ENCODE measurements around the gene OR2J2. TPM values are rescaled to one million over a fixed set of nuclear protein-coding genes. Genes with fewer than 3 reads are reported as not detected.
"Not testable (repeated sequence)": the region's sequence is repeated elsewhere in the genome, so short reads cannot be mapped to it uniquely, and the experiment has no call there.

OR2J2 gene
- total RNA-seq (not detected in 2 replicates), polyA plus RNA-seq (not detected in 2 replicates), polyA minus RNA-seq (not detected in 2 replicates), Bru-seq, nascent RNA (not detected), BruChase-seq, experiment 1, labeled RNA remaining after a 6-hour chase (not detected), BruChase-seq, experiment 2, labeled RNA remaining after a 2-hour chase (not detected)
- not detected in 2 replicates for polyA plus RNA-seq (2011; cell fraction: cytosol; rRNA removed)
- polyA plus RNA-seq (2011; cell fraction: nucleus; rRNA removed) = not detected in 2 replicates
- polyA plus RNA-seq (2012) = not detected in 2 replicates
- polyA minus RNA-seq (2011; cell fraction: cytosol; rRNA and poly(A)+ RNA removed) = not detected
- not detected in 2 replicates for polyA minus RNA-seq (2011; cell fraction: nucleus; rRNA and poly(A)+ RNA removed)
- long read RNA-seq = 0 reads

- POLR2A ChIA-PET; H3K9ac ChIP-seq (replicated peaks; ENCODE audit: extremely low read depth, insufficient read depth, low read length); H3K9me3 ChIP-seq (replicated peaks; ENCODE audit: control insufficient read depth, insufficient read depth, low read length); H3K4me2 ChIP-seq (ENCODE audit: insufficient read depth, low read length); H3K4me3 ChIP-seq (replicated peaks in 1 of 3; ENCODE audit: insufficient read depth in 1 of 3, low read depth in 1 of 3, low read length in 3 of 3); DNase-seq (ENCODE audit: low read depth, low spot score); H3K27me3 ChIP-seq (ENCODE audit: control insufficient read depth in 2 of 2, insufficient read depth in 2 of 2, low read length in 2 of 2); BruUV-seq (replicated peaks); dilution Hi-C loops (cut with MboI; ENCODE audit: extremely low pct_ligation_motif_present, low sequenced_read_pairs); H3K4me1 ChIP-seq (ENCODE audit: control insufficient read depth, extremely low read depth, insufficient read depth, low read length); H3K79me2 ChIP-seq (ENCODE audit: control insufficient read depth, insufficient read depth, low read length); H4K20me1 ChIP-seq (replicated peaks; ENCODE audit: control insufficient read depth, extremely low read depth, insufficient read depth, low read length); H3K36me3 ChIP-seq (ENCODE audit: control insufficient read depth in 2 of 2, extremely low read depth in 1 of 2, insufficient read depth in 2 of 2, low read length in 2 of 2); H3K9me1 ChIP-seq (replicated peaks; ENCODE audit: control insufficient read depth, extremely low read depth, insufficient read depth, low read length); H2AFZ ChIP-seq (ENCODE audit: low read depth, low read length); CTCF ChIA-PET; FAIRE-seq; H3K27ac ChIP-seq (ENCODE audit: insufficient read depth, low read depth, low read length); intact Hi-C loops (cut with micrococcal nuclease): not testable (repeated sequence)
Observed at GRCh38 chr6:29170607-29171006, at the start of gene OR2J2. TSS of gene OR2J2 (plus strand) at chr6:29170907. CDS start at chr6:29173636, 2,729 bp downstream.

DNA sequence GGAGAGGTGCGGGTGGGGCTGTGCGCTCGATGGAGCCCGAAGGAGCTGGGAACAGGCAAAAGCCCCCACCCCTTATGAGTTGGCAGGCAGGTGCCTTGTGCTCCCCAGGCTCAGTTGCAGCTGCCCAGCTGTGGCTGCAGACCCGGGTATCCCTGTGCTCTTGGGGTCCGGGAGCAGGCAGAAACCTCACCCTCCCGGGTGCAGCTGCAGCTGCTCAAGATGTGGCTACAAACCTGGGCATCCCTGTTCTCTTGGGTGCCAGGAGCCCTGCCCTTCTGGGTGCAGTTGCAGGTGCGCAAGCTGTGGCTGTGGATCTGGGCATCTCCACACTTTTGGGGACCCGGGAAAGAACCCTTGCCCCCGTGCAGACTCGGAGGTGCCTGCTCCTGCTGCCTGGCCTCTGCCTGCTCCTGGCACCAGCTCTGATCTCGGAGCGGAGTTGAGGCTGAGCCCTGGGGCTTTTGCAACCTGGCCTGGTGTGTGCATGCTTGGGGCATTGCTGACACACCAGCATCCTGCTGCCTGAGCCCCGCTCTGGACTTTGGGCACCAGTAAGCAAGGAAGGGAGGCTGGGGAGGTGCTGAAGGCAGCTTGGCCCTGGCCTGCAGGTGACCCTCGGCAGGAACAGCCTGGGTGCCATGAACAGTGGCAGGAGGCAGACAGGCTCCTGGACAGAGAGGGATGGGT is 41.2 kb upstream of the OR2J2 start:
- no peak overlapping the region for H3K27ac ChIP-seq (ENCODE audit: insufficient read depth, low read depth, low read length)
- H4K20me1 ChIP-seq (replicated peaks; ENCODE audit: control insufficient read depth, extremely low read depth, insufficient read depth, low read length) = no peaks in the 10 kb centered on the region
- DNase-seq (ENCODE audit: low read depth, low spot score) (no peak), FAIRE-seq (no peak)
- dilution Hi-C loops (cut with MboI; ENCODE audit: extremely low pct_ligation_motif_present, low sequenced_read_pairs) = no loop called here
- H3K4me2 ChIP-seq (ENCODE audit: insufficient read depth, low read length) = no peak overlapping the region
- H3K36me3 ChIP-seq (ENCODE audit: control insufficient read depth in 2 of 2, extremely low read depth in 1 of 2, insufficient read depth in 2 of 2, low read length in 2 of 2) = no peaks in the 10 kb centered on the region
- ChIA-PET CTCF (no interaction called here), POLR2A (no interaction called here)
- intact Hi-C loops (cut with micrococcal nuclease) = no loop called here
- H3K9me1 ChIP-seq (replicated peaks; ENCODE audit: control insufficient read depth, extremely low read depth, insufficient read depth, low read length) = no peaks in the 10 kb centered on the region
- no peaks in the 10 kb centered on the region for H3K27me3 ChIP-seq (ENCODE audit: control insufficient read depth in 2 of 2, insufficient read depth in 2 of 2, low read length in 2 of 2)
- BruUV-seq (replicated peaks) = no TSS peak
- H2AFZ ChIP-seq (ENCODE audit: low read depth, low read length) = no peak overlapping the region
- TF ChIP-seq GATA2 (IDR thresholded peaks at IDR 0.05; ENCODE audit: insufficient read depth, insufficient read length, low read depth, low read length) = no peak
- TF ChIP-seq MYC (IDR thresholded peaks at IDR 0.05; ENCODE audit: low read depth, low read length) = no peak
- TF ChIP-seq, protein P1, sequence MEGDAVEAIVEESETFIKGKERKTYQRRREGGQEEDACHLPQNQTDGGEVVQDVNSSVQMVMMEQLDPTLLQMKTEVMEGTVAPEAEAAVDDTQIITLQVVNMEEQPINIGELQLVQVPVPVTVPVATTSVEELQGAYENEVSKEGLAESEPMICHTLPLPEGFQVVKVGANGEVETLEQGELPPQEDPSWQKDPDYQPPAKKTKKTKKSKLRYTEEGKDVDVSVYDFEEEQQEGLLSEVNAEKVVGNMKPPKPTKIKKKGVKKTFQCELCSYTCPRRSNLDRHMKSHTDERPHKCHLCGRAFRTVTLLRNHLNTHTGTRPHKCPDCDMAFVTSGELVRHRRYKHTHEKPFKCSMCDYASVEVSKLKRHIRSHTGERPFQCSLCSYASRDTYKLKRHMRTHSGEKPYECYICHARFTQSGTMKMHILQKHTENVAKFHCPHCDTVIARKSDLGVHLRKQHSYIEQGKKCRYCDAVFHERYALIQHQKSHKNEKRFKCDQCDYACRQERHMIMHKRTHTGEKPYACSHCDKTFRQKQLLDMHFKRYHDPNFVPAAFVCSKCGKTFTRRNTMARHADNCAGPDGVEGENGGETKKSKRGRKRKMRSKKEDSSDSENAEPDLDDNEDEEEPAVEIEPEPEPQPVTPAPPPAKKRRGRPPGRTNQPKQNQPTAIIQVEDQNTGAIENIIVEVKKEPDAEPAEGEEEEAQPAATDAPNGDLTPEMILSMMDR (IDR thresholded peaks at IDR 0.05; ENCODE audit: extremely low read depth in 1 of 2, insufficient read depth in 1 of 2, low read depth in 1 of 2, low read length in 2 of 2) = no peak
- TF ChIP-seq POLR2A (IDR thresholded peaks at IDR 0.05; ENCODE audit: low read depth, low read length) = no peak
- TF ChIP-seq MAX (IDR thresholded peaks at IDR 0.05; ENCODE audit: insufficient read depth, insufficient read length) = no peak
- no peak for TF ChIP-seq FOS (IDR thresholded peaks at IDR 0.05; ENCODE audit: borderline replicate concordance, insufficient read depth, low read length)
- TF ChIP-seq EZH2 (IDR thresholded peaks at IDR 0.05; ENCODE audit: borderline replicate concordance, low read depth, low read length, severe bottlenecking) = no peak
- no peak for TF ChIP-seq POLR2AphosphoS5 (IDR thresholded peaks at IDR 0.05; ENCODE audit: insufficient read depth, low read depth, low read length)
- TF ChIP-seq JUN (IDR thresholded peaks at IDR 0.05; ENCODE audit: borderline replicate concordance, insufficient read depth, insufficient read length, low read depth) = no peak
- no peak overlapping the region for H3K9ac ChIP-seq (replicated peaks; ENCODE audit: extremely low read depth, insufficient read depth, low read length)
- H3K4me1 ChIP-seq (ENCODE audit: control insufficient read depth, extremely low read depth, insufficient read depth, low read length) = no peaks in the 10 kb centered on the region
- no peak overlapping the region for H3K4me3 ChIP-seq (replicated peaks in 1 of 3; ENCODE audit: insufficient read depth in 1 of 3, low read depth in 1 of 3, low read length in 3 of 3)
- H3K79me2 ChIP-seq (ENCODE audit: control insufficient read depth, insufficient read depth, low read length) = no peaks in the 10 kb centered on the region
- no peaks in the 10 kb centered on the region for H3K9me3 ChIP-seq (replicated peaks; ENCODE audit: control insufficient read depth, insufficient read depth, low read length)
